Left hindlimb (tissue), 1 donor: ENCODE measurements around the gene C12orf75.
"Not testable (repeated sequence)": the region's sequence is repeated elsewhere in the genome, so short reads cannot be mapped to it uniquely, and the experiment has no call there.

Experiments
- DNase-seq: peaks from one replicate; pipeline ENCODE4 v3.0.0-alpha.2; 2018

Gene C12orf75

DNA sequence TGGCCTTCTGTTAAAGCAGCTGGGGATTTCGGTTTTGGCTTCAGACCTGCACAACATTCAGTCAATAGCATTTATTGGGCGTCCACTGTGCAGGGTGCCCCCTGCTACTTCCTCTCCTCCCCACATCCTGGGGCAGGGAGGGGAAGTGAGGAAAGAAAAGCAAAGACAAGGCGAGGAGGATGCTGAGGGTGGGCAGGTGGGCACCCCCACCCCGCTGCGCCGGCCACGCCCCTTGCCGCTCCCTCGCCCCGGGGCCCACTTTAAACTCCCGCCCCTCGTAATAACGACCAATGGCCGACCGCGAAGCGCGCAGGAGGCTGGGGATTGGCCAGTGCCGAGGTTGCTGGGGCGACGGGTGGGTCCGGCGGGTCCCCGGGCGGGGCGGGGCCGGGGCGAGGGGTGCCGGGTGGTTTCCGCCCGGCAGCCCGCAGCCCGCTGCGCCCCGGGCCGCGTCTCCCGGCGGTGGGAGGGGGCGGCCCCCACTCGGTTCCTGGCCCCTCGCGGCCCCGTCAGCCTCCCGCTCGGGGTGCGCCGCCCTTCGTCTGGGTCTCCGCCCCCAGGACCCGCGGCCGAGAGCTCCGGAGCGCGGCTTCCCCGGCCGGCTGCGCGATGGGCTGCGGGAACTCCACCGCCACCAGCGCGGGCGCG is at the start of gene C12orf75:
Gene C12orf75 (plus strand): TSS at position 409 of the 648 bp plus-strand sequence. CDS start 201 bp downstream, at position 610.
- DNase-seq = peak; percentile 89

DNA sequence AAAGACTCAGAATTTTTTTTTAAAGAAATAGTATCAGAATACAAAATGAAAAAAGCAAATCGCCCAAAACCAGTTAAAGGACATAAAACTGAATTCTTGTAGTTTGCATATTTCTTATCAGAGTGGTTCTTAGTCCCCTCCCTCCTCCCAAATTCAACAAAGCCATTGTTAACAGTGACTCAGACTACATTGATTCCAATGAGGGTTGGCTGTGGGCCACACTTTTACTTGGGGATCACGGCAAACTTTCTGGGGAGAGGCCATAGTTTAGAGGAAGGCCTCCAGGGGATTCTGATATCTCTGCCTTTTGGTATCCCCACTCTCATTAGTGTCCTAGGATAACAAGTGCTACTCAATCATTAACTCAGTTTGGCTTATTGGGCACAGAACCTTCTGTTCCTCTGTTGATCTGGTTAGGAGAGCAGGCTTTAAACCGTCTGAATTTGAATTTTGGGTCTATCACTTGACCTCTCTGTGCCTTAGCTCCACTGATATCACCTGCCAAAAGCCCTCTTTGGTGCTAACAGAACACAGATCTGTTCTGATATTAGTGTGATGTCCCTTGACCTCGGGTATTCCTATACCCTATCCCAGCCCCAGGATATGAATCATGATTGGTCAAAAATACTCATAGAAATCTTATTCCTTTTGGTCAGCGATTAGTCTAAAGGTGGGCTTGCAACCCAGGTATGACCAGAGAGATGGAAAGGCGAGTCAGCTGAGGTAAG is 49.4 kb upstream of the C12orf75 start:
- DNase-seq = no peak

DNA sequence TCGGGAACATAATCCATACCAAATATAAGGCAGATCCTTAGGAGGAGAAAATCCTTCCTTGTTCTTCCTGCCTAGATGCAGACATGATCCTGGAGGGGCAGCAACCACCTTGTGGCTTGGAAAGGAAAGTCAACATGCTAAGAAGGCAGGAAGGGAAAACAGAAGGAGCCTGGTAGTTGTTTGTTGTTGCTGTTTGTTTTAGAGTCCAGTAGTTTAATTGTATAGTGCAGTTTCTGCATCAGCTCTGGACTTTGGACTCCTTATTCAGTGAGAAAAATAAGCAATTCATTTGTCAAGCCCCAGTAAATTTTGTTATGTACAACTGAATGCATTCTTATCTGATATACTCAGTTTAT is 48.8 kb upstream of the C12orf75 start:
- no peak for DNase-seq

DNA sequence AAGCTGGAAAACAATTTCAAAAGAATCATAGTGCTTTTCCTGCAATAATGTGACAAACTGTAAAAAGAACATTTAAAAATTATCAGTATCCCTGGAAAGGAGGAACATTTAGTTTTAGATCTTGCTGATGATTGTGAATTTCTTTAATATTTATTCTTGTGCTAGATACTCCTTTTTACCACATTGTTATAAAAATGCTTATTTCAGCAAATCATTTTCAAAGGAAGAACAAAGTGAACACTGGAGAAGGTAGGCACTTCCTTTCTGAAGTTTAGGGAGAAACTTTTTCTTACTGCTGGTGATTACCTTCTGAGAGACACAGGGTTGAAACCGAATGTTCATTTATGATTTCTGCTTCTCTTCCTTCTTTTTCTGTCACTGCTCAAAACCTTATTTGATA is 45.1 kb upstream of the C12orf75 start:
- DNase-seq = no peak

DNA sequence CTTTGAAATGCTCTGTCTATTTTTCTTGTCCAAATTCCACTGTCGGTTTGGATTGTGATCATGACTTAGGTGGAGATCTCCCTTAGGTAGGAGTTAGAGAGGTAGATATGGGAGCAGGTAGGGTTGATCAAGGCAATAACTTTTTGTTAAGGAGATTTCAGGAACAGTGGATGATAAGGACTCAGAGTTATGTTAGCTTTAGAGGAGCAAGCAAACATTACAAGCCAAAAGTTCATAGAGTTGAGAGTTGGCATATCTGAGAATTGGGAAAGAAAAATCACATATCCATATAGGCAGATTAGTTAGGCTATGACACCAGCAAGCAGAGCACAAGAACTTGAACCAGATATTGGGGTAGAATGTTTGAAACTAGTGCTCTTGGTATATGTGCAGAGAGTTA is 43.1 kb upstream of the C12orf75 start:
- DNase-seq = no peak

DNA sequence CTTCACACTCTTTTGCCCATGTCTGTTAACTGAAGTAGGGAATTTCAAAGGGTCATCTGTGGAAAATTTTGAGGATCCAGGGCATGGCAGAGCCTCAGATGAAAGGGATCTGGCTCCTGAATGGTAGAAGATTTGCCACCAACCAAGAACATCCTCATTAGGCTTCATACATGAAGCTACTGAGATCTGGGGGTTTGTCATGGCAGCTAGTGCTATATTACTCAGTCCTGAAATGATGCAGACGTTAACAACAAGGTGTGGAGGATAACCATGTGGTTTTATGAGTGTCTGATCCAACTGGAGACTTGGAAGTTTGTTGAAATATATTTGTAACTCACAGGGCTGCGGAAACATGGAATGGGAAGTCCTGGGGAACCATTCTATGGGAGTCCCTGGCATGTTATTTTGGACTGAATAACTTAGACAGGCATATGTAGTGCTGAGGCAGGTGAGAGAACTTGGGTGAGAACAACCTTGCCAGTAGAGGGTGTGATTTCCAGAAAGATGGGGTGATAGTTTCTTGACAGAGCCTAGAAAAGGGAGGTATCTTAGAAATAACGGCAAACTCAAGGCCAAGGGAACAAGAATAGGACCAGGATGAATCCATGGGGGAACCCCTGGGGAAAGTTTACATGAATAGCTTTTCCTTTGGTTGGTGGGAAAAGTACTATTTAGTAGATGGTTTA is 42.0 kb upstream of the C12orf75 start:
- no peak for DNase-seq

DNA sequence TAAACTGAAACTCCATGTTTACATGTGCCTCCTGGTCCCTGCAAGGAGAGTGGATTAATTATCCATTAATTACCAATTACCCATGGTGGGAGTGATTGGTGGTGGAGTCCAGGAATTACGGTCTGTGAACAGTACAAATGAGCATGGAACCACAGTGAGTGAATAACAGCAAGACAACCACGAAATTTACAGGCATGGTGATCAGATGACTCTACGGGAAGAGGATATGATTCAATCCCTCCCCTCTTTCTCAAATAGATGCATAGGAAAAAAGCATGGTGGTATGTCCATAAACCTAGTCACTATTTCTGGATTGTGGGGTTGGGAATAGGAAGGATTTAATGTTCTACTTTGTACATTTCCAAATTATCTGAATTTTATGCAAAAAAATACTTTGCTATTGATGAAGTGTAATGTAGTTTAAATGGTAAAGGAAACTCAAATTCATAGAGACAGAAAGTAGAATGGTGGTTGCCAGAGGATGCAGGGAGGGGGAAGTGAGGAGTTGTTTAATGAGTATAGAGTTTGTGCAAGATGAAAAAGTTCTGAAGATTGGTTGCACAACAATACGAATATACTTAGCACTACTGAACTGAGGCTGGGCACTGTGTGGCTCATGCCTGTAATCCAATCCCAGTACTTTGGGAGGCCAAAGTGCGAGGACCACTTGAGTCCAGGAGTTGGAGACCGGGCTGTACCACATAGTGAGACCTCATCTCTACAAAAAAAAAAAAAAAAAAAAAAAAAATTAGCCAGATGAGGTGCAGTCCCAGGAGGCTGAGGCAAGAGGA is 41.2 kb upstream of the C12orf75 start:
- DNase-seq = no peak

DNA sequence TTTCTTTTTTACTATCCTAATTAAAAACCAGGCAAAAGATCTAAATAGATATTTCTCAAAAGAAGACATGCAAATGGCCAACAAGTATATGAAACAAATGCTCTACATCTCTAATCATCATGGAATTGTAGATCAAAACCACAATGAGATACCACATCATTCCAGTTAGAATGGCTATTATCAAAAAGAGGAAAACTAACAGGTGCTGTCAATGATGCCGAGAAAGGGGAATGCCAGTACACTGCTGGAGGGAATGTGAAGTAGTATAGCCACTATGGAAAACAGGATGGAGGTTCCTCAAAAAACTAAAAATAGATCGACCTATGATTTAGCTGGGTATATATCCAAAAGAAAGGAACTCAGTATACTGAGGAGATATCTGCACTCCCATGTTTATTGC is 39.0 kb upstream of the C12orf75 start:
- DNase-seq = no peak

DNA sequence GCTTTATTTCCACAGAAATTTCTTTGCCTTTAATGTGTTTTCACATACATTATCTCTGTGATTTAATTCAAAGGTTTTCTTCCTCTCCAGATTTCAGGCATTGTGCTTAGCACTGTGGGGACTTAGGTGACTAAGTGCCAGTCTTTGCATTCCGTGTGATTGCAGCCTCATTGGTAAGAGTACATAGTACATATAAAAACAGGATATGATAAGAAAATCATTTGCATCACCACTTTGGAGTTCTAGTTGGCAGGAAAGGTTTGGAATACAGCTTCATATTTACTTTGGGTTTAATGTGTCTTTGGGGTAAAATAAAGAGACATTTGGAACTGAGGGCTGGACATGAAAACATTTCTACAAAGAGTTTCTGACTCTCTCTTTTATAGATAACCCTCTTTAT is 37.8 kb upstream of the C12orf75 start:
- DNase-seq = no peak

DNA sequence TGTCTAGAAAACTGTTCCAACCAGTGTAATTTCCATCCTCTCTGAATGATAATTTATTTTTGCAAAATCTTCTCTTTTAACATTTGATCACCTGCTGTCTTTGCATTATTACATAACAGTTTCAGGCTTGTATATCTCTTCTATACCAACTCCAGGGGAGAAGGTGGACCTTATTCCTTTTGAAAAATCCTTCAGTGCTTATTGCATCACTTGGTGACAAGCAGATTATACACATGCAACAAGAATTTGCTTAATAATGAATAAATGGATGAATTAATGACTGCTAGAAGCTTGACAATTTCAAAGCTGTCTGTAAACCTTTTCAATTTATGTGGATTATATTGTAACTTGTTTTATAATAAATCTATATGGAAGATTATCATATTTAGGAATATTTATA is 37.3 kb upstream of the C12orf75 start:
- no peak for DNase-seq

DNA sequence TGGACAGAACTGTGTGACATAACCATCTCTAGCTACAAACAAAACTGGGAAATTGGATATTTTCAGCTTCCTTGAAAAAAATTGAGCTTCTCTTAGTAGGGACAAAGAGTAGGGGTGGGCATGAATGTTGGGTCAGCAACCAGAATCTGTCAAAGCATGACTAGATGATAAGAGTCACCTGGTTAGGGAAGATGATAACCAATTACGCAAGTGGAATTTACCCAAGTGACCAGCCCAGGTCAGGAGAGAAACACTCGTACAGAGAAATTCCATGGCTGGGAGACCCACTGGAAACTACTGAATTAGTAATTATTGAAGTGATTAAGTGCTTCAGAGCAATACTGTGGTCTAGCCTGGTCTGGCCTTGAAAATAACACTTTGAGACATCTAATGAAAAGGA is 36.3 kb upstream of the C12orf75 start:
- DNase-seq = no peak

DNA sequence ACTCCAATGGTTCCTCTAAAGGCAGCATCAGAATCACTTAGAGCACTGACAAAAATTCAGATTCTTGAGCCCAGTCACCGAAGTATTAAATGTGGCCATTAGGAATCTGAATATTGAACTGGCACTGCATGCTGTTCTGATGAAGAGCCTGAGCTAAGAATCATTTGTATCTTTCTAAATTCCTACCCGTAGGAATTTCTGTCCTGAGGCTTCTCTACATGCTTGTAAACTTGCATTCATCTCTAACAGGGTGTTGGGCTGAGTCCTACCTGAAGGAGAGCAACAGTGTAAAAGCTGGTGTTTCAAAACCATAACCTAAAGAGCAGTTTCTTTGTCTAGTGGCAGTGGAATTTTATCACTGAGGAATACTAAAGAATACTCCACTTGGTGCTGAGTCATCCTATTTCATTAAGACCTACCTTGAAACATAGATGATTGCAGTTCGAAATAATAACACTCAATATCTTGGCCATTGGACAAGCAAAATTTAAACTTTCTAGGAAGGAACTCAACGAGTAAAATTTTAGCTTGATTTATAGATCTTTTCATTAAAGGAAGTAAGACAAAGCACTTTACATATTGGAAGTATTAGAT is 35.5 kb upstream of the C12orf75 start:
- DNase-seq = no peak

DNA sequence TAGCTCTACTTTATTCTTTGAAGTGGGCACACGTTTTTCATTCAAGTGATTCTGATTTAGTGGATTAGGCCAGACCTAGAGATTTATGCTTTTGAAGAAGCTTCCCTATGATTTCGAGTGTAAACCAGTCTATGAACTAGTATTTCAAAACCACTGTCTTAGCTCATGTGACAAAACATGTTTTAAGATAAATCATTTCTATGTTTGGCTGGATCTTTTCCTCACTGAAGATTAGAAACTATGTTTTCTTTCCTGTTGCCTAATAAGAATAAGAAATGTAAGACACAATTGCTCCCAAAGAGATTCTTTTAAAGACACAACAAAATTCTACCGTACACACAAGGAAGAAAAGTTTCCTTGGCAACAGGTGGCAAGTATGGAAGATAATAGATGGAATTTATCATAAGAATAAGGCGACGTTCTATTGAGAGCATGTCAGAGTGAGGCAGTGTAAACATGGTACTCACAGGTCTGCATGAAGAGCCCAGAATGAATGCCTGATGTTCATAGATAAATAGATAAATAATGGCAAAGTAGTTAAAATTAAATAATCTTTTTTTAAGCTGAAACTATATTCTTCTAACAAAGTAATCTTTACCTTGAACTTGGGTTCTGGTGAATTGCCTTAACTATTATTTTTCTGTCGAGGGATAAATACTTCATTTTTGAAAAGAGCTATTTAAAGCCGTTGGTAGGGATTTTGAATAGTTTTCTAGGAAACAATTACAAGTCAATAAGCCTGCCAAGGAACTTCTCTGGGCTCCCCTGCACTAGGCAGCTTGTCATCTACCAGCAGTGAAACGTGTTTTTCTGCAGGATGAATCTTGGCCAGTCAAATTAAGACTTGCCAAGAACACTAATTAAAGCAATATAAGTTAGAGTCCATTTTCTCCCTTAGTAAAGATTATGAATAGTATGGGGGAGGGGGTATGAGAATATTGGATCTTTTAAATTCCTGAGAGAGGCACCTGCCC is 34.1 kb upstream of the C12orf75 start:
- DNase-seq = no peak

DNA sequence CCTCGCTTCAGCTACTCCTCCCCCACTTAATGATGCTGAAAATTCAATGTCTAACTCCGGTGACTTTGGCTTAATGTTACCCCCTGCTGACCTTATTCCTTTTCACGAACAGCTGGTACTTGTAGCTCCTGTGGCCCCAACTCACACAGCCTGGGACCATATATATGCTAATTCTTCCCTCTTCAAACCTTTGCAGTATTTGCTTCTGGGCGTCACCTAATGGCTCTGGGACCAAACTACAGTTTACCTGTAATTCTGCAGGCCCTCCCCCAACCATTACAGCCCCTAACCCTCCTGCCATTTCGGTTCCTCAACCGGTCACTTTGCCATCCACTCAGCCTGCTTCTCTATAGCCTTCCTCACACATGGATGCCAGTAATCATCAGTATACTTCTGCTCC is 29.6 kb upstream of the C12orf75 start:
- no peak for DNase-seq

DNA sequence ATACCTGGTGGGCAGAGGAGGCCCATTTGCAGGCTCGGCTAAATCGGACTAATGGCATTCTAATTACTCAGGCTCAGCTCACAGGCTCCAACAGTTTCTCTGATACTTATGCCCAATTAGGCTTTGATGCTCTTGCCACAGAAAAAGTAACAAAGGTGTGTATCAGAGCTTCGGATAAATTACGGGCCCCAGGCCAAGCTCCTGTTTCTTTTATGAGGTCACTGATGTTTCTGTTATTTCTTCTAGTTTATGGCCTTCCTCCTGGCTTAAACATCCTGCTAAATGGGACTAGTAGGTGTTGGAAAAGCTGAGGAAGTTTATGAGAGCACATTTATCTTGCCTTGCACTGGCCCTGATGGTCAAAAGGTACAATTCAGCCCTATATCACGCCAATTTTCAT is 28.8 kb upstream of the C12orf75 start:
- no peak for DNase-seq

DNA sequence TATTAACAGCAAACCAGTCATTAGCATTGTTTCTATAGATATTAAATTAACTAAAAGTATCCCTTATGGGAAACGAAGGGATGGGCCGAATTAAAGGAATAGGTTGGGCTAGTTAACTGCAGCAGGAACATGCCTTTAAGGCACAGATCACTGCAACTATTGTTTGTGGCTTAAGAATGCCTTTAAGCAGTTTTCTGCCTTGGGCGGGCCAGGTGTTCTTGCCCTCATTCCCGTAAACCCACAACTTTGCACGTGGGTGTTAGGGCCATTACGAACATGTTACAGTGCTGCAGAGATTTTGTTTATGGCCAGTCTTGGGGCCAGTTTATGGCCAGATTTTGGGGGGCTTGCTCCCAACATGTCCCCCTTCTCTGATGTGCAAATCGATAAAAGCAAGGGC is 27.5 kb upstream of the C12orf75 start:
- DNase-seq = not testable (repeated sequence)

DNA sequence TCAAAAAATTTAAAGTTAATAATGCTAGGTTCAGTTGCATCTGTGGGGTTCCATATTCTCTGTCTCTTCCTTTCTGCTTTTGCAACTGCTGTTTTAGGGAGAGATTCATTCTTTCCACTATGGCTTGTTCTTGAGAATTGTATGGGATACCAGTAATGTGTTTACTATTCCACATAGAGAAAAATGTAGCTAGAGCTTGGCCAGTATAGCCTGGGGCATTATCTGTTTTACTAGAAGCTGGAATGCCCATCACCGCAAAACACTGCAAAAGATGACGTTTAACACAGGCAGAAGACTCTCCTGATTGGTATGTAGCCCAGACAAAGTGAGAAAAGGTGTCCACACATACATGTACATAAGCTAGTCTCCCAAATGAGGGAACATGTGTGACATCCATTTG is 25.9 kb upstream of the C12orf75 start:
- DNase-seq = not testable (repeated sequence)

DNA sequence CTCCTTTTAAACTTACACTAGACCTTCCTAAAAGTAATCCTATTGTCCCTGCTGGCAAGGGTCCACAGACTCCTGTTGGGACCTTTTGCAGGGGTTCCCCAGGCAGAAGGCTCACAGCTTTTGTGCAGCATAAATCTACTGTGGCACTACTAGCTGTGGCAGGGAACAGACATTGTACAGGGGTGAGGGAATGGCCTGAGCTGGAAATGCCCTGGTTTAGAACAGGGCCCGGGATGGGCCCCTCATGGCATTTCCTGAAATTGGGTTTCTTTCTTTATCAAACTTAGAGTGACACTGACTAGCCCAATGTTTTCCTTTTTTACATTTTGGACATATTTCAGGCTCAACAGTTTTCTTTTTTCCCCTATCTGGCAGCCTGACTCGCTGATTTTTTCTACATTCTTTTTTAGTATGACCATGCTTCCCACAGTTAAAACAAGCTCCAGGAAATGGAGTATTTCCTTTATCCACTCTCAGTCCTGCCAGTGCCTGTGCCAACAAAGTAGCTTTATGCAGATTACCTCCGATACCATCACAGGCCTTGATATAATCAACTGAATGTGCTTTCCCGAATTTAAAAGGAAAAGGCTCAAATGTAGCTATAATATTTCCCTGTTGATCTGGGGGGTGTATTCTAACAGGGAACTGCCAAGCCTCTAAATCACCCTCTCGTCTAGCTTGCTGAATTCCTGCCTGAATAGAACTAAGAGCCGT is 22.7 kb upstream of the C12orf75 start:
- DNase-seq = not testable (repeated sequence)

DNA sequence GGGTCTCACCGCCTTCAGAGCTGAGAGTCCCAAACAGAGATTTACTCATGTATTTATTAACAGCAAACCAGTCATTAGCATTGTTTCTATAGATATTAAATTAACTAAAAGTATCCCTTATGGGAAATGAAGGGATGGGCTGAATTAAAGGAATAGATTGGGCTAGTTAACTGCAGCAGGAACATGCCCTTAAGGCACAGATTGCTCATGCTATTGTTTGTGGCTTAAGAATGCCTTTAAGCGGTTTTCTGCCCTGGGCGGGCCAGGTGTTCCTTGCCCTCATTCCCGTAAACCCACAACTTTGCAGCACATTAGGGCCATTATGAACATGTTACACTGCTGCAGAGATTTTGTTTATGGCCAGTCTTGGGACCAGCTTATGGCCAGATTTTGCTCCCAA is 21.7 kb upstream of the C12orf75 start:
- not testable (repeated sequence) for DNase-seq

DNA sequence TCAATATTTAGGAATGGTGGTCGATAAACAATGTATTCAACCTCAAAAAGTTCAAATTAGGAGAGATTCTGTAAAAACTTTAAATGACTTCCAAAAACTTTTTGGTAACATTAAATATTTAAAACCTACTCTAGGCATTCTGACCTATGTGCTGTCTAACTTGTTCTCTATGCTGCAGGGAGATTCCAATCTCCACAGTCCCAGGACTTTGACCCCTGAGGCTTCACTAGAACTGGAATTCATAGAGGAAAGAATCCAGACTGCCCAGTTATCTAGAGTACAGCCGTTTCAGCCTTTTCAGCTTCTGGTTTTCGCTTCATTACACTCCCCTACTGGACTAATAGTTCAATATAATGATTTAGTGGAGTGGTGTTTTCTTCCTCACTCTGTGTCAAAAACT is 21.1 kb upstream of the C12orf75 start:
- not testable (repeated sequence) for DNase-seq
